Measurements from ENCODE around the gene SDF4.

DNA sequence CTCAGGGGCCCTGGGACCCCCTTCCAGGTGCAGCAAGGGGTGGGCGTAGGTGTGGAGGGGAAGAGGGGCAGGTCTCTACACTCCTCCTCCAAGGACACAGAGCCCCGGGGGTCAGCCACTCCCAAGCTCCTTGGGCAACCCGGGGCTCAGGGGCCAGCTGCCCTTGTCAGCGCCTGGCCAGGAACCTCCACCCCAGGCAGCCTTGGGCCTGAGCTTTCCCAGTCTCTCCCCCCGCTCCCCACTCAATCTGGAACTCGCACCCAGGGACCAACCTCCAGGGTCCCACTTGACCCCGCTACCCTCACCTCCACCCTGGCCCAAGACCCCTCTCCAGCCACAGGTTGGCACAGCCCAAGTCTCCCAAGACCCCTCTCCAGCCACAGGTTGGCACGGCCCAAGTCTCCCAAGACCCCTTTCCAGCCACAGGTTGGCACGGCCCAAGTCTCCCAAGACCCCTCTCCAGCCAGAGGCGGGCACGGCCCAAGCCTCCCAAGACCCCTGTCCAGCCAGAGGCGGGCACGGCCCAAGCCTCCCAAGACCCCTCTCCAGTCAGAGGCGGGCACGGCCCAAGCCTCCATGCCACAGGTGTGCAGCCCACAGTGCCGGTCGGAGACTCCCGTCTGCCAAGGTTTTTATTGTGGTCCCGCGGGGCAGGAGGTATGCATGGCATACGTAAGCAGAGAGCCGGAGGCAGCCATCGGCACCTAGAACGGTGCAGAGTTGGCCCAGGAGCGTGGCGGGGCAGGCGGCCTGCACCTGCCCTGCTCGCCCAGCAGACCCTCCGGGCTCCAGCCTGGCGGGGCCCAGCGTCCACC lies 20.9 kb downstream of the SDF4 start:
- TF ChIP-seq, protein P1, sequence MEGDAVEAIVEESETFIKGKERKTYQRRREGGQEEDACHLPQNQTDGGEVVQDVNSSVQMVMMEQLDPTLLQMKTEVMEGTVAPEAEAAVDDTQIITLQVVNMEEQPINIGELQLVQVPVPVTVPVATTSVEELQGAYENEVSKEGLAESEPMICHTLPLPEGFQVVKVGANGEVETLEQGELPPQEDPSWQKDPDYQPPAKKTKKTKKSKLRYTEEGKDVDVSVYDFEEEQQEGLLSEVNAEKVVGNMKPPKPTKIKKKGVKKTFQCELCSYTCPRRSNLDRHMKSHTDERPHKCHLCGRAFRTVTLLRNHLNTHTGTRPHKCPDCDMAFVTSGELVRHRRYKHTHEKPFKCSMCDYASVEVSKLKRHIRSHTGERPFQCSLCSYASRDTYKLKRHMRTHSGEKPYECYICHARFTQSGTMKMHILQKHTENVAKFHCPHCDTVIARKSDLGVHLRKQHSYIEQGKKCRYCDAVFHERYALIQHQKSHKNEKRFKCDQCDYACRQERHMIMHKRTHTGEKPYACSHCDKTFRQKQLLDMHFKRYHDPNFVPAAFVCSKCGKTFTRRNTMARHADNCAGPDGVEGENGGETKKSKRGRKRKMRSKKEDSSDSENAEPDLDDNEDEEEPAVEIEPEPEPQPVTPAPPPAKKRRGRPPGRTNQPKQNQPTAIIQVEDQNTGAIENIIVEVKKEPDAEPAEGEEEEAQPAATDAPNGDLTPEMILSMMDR (conservative IDR thresholded peaks at IDR 0.05 in 1 of 2, IDR thresholded peaks at IDR 0.05 in 1 of 2; ENCODE audit: extremely low read depth in 1 of 2, insufficient read depth in 1 of 2, low read depth in 1 of 2, low read length in 2 of 2), result no peak
- TF ChIP-seq EZH2 (IDR thresholded peaks at IDR 0.05; ENCODE audit: borderline replicate concordance, low read length), result no peak
